NCI-H146 (cell line): Measurements from ENCODE around the gene DMAC2.
"Not testable (repeated sequence)": the region's sequence is repeated elsewhere in the genome, so short reads cannot be mapped to it uniquely, and the experiment has no call there.

ENCODE experiments used
- DNase-seq: peaks from one replicate; lab custom pipeline; 2025; lab: John Stamatoyannopoulos, UW

The DMAC2 gene

DNA sequence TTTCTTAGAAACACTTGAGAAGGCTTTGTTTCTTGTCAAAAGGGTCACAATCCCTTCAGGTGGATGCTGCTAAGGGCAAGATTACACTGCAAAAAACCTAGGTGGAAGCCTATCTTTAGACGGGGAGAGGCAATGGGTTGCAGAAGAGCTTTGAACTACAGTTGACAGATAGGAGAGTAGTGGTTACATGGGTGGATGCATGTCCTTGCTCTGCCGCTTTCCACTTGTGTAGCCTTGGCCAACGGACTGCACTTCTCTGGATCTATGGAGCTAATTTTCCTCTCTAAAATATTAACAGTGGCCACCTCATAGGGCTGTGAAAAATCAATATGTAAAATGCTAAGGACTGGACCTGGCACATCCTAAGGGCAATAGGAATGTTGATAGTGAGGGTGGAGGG lies 41.1 kb downstream of the DMAC2 start:
- no peak for DNase-seq

DNA sequence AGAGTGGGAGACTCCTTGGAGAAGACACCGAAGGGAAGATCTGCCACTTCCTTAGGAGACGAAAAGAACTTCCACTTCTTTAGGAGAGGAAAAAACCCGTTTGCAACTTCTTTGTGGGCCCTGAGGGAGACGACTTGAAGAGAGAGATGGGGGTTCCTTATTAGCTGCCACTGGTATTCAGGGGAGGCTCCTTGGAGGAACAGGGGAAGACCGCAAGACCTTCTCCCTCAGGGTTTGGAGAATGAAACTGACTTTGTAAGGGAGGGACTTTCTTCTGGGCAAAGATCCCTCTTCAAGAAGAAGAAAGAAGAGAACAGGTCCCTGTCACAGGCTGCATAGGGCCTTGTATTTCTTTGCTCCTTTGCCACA lies 41.7 kb downstream of the DMAC2 start:
- DNase-seq: no peak

DNA sequence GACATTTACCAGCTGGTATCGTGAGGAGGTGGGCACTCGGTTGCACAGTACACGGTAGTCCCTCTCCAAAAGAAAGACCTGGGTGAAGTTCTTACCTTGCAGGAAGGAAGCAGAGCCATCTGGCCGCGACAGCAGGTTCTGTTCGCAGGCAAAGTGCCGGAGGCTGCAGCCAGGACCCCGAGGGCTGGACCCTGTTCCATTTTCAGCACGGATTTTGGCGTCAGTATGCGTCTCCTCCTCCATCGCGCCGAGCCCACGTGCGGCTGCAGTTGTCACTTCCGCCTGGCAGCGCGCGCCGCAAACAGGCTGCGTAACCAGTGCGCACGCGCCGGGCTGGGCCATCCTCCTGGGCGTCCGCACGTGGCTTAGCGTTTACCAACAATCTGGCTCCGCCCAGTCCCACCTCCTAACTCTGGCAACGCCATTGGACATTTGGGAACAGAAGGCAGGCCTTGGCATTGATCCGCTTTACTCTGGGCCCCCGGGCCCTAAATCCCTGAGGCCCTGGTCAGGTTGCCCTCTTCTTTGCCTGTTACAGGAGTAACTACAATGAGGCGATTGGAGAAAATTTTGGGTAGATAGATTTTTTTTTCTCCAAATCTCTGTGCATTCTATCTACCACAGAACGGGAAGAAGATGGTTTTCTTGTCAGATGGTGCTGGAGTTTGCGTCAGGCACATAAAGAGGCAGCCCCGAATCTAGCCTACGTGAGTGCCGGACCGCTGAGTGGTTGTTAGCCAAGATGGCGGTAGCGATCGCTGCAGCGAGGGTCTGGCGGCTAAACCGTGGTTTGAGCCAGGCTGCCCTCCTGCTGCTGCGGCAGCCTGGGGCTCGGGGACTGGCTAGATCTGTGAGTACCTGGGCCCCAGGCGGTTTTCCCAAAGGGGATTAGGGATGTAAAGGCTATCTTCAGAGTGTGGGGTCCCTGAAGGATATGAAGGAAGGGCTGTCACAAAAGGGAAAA lies 42.3 kb downstream of the DMAC2 start, which contains the start of the genes BCKDHA and EXOSC5:
BCKDHA (plus strand) TSS at position 733 of the 964 bp plus-strand sequence; CDS start at position 743, 10 bp downstream.
EXOSC5 (minus strand) TSS at position 274 of the 964 bp plus-strand sequence; CDS start at position 243, 31 bp downstream.
- DNase-seq: peak; percentile 100

DNA sequence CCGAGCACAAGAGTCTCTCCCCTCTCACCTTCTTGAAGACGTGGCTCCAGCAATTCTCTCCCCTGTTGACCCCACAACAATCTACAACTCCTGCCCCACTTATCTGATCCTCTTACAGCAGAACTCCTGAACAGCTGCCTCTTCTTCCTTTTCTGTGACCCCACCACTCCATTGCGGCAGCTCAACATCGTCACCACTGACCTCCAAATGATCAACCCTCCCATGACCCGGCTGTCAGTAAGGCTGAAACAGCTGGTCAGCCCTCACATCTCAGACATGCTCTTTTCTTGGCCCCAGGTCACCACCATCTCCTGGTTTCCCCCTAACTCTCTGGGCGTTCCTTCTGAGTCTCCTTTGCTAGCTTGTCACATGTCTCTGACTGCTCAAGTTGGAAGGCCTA lies 44.4 kb downstream of the DMAC2 start:
- DNase-seq: no peak

DNA sequence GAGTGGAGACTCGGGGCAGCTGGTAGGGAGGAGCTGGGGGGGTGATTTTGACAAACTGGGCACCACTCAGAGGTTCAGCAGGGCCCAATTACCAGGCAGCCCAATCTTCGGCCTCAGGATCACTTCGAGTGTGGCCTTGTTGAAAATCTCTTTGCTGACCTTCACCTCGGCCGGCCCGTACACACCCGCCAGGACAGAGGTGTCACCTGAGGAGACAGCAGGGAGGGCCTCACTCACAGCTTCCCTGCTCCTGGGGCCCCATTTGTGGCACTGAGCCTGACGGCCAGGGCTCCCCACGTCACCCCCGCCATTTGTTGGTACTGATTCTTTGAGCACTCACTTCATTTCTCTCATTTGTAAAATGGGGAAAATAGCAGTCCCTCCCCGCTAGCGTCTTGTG lies 46.9 kb downstream of the DMAC2 start:
- no peak for DNase-seq

DNA sequence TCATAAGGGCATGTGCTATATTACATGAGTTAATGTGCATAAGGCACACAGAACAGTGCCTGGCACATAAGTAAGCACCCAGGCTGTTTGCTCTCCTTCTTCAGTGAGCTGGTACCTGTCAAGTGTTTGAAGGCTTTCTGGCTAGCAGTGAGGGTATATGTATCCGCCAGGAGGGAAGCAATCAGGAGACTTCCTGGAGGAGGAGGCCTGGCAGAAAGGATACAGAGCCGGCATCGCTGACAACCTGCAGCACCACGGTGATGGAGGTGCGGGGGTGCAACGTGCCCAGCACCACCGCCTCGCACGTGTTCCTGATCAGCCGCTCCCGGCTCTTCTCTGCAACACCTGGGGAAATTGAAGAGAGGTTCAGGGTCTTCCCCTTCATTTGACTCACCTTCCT lies 48.1 kb downstream of the DMAC2 start:
- no peak for DNase-seq

DNA sequence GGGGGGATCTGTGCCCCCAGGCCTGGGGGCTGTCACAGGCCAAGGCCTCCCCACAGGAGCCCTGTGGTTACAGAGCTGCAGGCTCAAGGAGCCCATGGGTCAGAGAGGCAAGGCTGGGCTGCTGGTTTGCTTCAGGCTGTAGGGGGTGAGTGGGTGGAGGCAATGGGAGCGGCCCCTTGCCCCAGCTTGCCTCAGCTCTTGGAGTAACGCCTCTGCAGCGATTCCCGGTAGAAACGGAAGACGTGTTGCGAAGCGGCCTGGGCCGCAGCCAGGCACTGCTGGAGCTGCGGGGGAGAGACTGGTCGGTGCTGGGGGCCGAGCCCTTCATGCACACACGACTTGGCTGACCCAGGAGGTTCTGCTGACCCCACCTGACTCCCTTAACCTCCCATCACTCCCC lies 53.3 kb downstream of the DMAC2 start:
- DNase-seq: no peak

DNA sequence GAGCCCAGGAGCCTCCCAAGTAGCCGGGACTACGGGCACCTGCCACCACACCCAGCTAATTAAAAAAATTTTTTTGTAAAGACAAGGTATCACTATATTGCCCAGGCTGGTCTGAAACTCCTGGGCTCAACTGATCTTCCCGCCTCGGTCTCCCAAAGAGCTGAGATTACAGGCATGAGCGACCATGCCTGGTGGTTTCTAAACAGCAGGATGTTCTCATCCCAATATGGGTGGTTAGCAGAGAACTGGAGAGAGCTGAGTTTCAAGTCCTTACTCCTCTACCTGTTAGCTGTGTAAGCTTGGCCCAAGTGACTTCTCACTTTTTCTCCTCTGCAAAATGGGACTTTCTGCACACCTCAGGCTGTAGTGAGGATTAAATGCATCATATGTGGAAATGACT lies 55.4 kb downstream of the DMAC2 start:
- DNase-seq: no peak

DNA sequence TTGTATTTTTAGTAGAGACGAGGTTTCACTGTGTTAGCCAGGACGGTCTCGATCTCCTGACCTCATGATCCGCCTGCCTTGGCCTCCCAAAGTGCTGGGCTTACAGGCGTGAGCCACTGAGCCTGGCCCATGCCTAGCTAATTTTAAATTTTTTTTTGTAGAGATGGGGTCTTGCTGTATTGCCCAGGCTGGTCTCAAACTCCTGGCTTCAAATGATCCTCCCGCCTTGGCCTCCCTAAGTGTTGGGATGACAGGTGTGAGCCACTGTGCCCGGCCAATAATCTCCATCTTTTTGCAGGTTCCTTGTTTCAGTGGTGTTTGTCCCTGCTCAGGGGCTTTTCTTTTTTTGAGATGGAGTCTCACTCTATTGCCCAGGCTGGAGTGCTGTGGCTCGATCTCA lies 58.2 kb downstream of the DMAC2 start:
- DNase-seq: not testable (repeated sequence)
